HG02970 (cell line): ENCODE data around the gene EVPL.

Experiments used
- ATAC-seq: cut with Tn5 transposase; IDR thresholded peaks from one replicate; pipeline ENCODE4 v1.9.1; 2021; ENCODE audit warnings: mild to moderate bottlenecking, moderate library complexity, moderate number of reproducible peaks; ENCODE audit not compliant: unreplicated experiment, low FRiP score

EVPL gene

GRCh38 chr17:76000755-76001521 is 26.2 kb downstream of the EVPL start, which contains the start of gene CDK3:
CDK3 (plus strand) TSS chr17:76000855; CDS start chr17:76001426, 571 bp downstream.
- no peak for ATAC-seq

- no peak for ATAC-seq
These were observed 26.9 kb downstream of the EVPL start for GRCh38 chr17:76000016-76000754.

- no peak for ATAC-seq
These were observed 28.7 kb downstream of the EVPL start for GRCh38 chr17:75998327-75998795.

- no peak for ATAC-seq
These were observed 30.2 kb downstream of the EVPL start for GRCh38 chr17:75996665-75997590.

- ATAC-seq, result no peak
These were observed 31.7 kb downstream of the EVPL start for GRCh38 chr17:75995385-75995925.

- no peak for ATAC-seq
These were observed 32.2 kb downstream of the EVPL start for GRCh38 chr17:75994802-75995370.

GRCh38 chr17:75991396-75991795 is 35.7 kb downstream of the EVPL start:
- ATAC-seq, result no peak

- ATAC-seq, result no peak
These were observed 40.1 kb downstream of the EVPL start for GRCh38 chr17:75987041-75987440.

GRCh38 chr17:75985986-75986385 is 41.1 kb downstream of the EVPL start:
- no peak for ATAC-seq

- no peak for ATAC-seq
These were observed 43.5 kb downstream of the EVPL start for GRCh38 chr17:75983501-75984181.

GRCh38 chr17:75981019-75981615 is 46.0 kb downstream of the EVPL start:
- ATAC-seq, result no peak

- ATAC-seq, result no peak
These were observed 46.7 kb downstream of the EVPL start for GRCh38 chr17:75980188-75981018.

- ATAC-seq, result peak; percentile 8
These were observed 47.4 kb downstream of the EVPL start for GRCh38 chr17:75979705-75980187.

- peak; percentile 85 for ATAC-seq
These were observed 48.0 kb downstream of the EVPL start, which contains the start of the genes ACOX1 and TEN1 for GRCh38 chr17:75978938-75979704. ACOX1 (minus strand) TSS chr17:75979166; CDS start chr17:75979073, 93 bp downstream. TEN1 (plus strand) TSS chr17:75979240; CDS start chr17:75986193, 6,953 bp downstream.

GRCh38 chr17:75976175-75976848 is 50.8 kb downstream of the EVPL start:
- no peak for ATAC-seq

- ATAC-seq, result no peak
These were observed 51.3 kb downstream of the EVPL start for GRCh38 chr17:75975757-75976174.
